ENCODE measurements around the gene ARX. TPM values are rescaled to one million over a fixed set of nuclear protein-coding genes. Genes with fewer than 3 reads are reported as not detected.

ARX gene
- total RNA-seq, 2 donors from 2014 or later = not detected

- no peak for ATAC-seq (replicated peaks)
- no peak overlapping the region for H3K27ac Mint-ChIP-seq
- no peaks in the 10 kb centered on the region for H3K4me1 Mint-ChIP-seq
- H3K4me3 Mint-ChIP-seq = no peak overlapping the region
- H3K9me3 Mint-ChIP-seq = no peaks in the 10 kb centered on the region
- peaks cover 10% of the 10 kb centered on the region for H3K36me3 Mint-ChIP-seq (ENCODE audit: low read depth)
- H3K27me3 Mint-ChIP-seq = peaks cover 13% of the 10 kb centered on the region
Observed at GRCh38 chrX:24999511-24999910, 16.3 kb downstream of the ARX start.

- no peak for ATAC-seq (replicated peaks)
- H3K4me3 Mint-ChIP-seq = no peak overlapping the region
Observed at GRCh38 chrX:24996096-24996709, 19.6 kb downstream of the ARX start.

GRCh38 chrX:24993879-24994278, 21.9 kb downstream of the ARX start:
- H3K36me3 Mint-ChIP-seq (ENCODE audit: low read depth) = peaks cover 11% of the 10 kb centered on the region
- ATAC-seq (replicated peaks) = no peak
- no peaks in the 10 kb centered on the region for H3K27me3 Mint-ChIP-seq
- no peak overlapping the region for H3K27ac Mint-ChIP-seq
- no peaks in the 10 kb centered on the region for H3K4me1 Mint-ChIP-seq
- H3K9me3 Mint-ChIP-seq = no peaks in the 10 kb centered on the region
- H3K4me3 Mint-ChIP-seq = no peak overlapping the region

More at GRCh38 chrX:24996096-24996709, 19.6 kb downstream of the ARX start:
- Mint-ChIP-seq H3K27me3 (no peaks in the 10 kb centered on the region), H3K9me3 (no peaks in the 10 kb centered on the region), H3K4me1 (no peaks in the 10 kb centered on the region), H3K27ac (no peak overlapping the region), H3K36me3 (ENCODE audit: low read depth) (peaks cover 10% of the 10 kb centered on the region)

GRCh38 chrX:24990535-24990934, 25.2 kb downstream of the ARX start:
- no peaks in the 10 kb centered on the region for H3K4me1 Mint-ChIP-seq
- no peaks in the 10 kb centered on the region for H3K27me3 Mint-ChIP-seq
- no peak for ATAC-seq (replicated peaks)
- H3K36me3 Mint-ChIP-seq (ENCODE audit: low read depth) = peaks cover 11% of the 10 kb centered on the region
- no peaks in the 10 kb centered on the region for H3K9me3 Mint-ChIP-seq
- no peak overlapping the region for H3K4me3 Mint-ChIP-seq
- no peak overlapping the region for H3K27ac Mint-ChIP-seq

- Mint-ChIP-seq H3K4me1 (no peaks in the 10 kb centered on the region), H3K27ac (no peak overlapping the region), H3K4me3 (no peak overlapping the region), H3K27me3 (no peaks in the 10 kb centered on the region), H3K9me3 (no peaks in the 10 kb centered on the region), H3K36me3 (ENCODE audit: low read depth) (peaks cover 11% of the 10 kb centered on the region)
- ATAC-seq (replicated peaks) = no peak
Observed at GRCh38 chrX:24988314-24988713, 27.5 kb downstream of the ARX start.

GRCh38 chrX:24987731-24988130, 28.0 kb downstream of the ARX start:
- Mint-ChIP-seq H3K9me3 (no peaks in the 10 kb centered on the region), H3K27ac (no peak overlapping the region), H3K36me3 (ENCODE audit: low read depth) (peaks cover 11% of the 10 kb centered on the region), H3K27me3 (no peaks in the 10 kb centered on the region), H3K4me3 (no peak overlapping the region), H3K4me1 (no peaks in the 10 kb centered on the region)
- no peak for ATAC-seq (replicated peaks)

- no peak for ATAC-seq (replicated peaks)
- H3K36me3 Mint-ChIP-seq (ENCODE audit: low read depth) = no peaks in the 10 kb centered on the region
- no peak overlapping the region for H3K27ac Mint-ChIP-seq
- no peak overlapping the region for H3K4me3 Mint-ChIP-seq
- no peaks in the 10 kb centered on the region for H3K9me3 Mint-ChIP-seq
- no peaks in the 10 kb centered on the region for H3K27me3 Mint-ChIP-seq
- H3K4me1 Mint-ChIP-seq = no peaks in the 10 kb centered on the region
Observed at GRCh38 chrX:24985120-24985519, 30.6 kb downstream of the ARX start.

GRCh38 chrX:24983931-24984330, 31.8 kb downstream of the ARX start:
- H3K4me3 Mint-ChIP-seq = no peak overlapping the region
- H3K4me1 Mint-ChIP-seq = no peaks in the 10 kb centered on the region
- no peak for ATAC-seq (replicated peaks)
- H3K9me3 Mint-ChIP-seq = no peaks in the 10 kb centered on the region
- no peaks in the 10 kb centered on the region for H3K27me3 Mint-ChIP-seq
- no peak overlapping the region for H3K27ac Mint-ChIP-seq
- no peaks in the 10 kb centered on the region for H3K36me3 Mint-ChIP-seq (ENCODE audit: low read depth)

- Mint-ChIP-seq H3K4me1 (no peaks in the 10 kb centered on the region), H3K4me3 (no peak overlapping the region), H3K27me3 (no peaks in the 10 kb centered on the region), H3K36me3 (ENCODE audit: low read depth) (peaks cover 8% of the 10 kb centered on the region), H3K27ac (no peak overlapping the region), H3K9me3 (no peaks in the 10 kb centered on the region)
- ATAC-seq (replicated peaks) = no peak
Observed at GRCh38 chrX:24982306-24982965, 33.3 kb downstream of the ARX start.

GRCh38 chrX:24981030-24981429, 34.7 kb downstream of the ARX start:
- peaks cover 8% of the 10 kb centered on the region for H3K36me3 Mint-ChIP-seq (ENCODE audit: low read depth)
- H3K4me1 Mint-ChIP-seq = no peaks in the 10 kb centered on the region
- no peak overlapping the region for H3K27ac Mint-ChIP-seq
- no peak overlapping the region for H3K4me3 Mint-ChIP-seq
- H3K9me3 Mint-ChIP-seq = no peaks in the 10 kb centered on the region
- H3K27me3 Mint-ChIP-seq = no peaks in the 10 kb centered on the region
- no peak for ATAC-seq (replicated peaks)

- Mint-ChIP-seq H3K4me3 (no peak overlapping the region), H3K27me3 (no peaks in the 10 kb centered on the region), H3K36me3 (ENCODE audit: low read depth) (peaks cover 8% of the 10 kb centered on the region), H3K27ac (no peak overlapping the region), H3K4me1 (no peaks in the 10 kb centered on the region), H3K9me3 (no peaks in the 10 kb centered on the region)
- no peak for ATAC-seq (replicated peaks)
Observed at GRCh38 chrX:24979081-24979480, 36.7 kb downstream of the ARX start.

GRCh38 chrX:24969812-24970211, 46.0 kb downstream of the ARX start:
- ATAC-seq (replicated peaks) = no peak
- H3K27me3 Mint-ChIP-seq = no peaks in the 10 kb centered on the region
- no peak overlapping the region for H3K27ac Mint-ChIP-seq

GRCh38 chrX:24965372-24965771, 50.4 kb downstream of the ARX start:
- Mint-ChIP-seq H3K4me3 (no peak overlapping the region), H3K9me3 (no peaks in the 10 kb centered on the region), H3K36me3 (ENCODE audit: low read depth) (peaks cover 6% of the 10 kb centered on the region), H3K27me3 (no peaks in the 10 kb centered on the region), H3K4me1 (no peaks in the 10 kb centered on the region), H3K27ac (no peak overlapping the region)
- no peak for ATAC-seq (replicated peaks)

More at GRCh38 chrX:24969812-24970211, 46.0 kb downstream of the ARX start:
- no peaks in the 10 kb centered on the region for H3K9me3 Mint-ChIP-seq
- peaks cover 7% of the 10 kb centered on the region for H3K36me3 Mint-ChIP-seq (ENCODE audit: low read depth)
- H3K4me3 Mint-ChIP-seq = no peak overlapping the region
- H3K4me1 Mint-ChIP-seq = no peaks in the 10 kb centered on the region

GRCh38 chrX:24963823-24964222, 51.9 kb downstream of the ARX start:
- Mint-ChIP-seq H3K27me3 (no peaks in the 10 kb centered on the region), H3K4me1 (no peaks in the 10 kb centered on the region), H3K27ac (no peak overlapping the region), H3K9me3 (no peaks in the 10 kb centered on the region), H3K4me3 (no peak overlapping the region), H3K36me3 (ENCODE audit: low read depth) (no peaks in the 10 kb centered on the region)
- no peak for ATAC-seq (replicated peaks)

- Mint-ChIP-seq H3K27me3 (no peaks in the 10 kb centered on the region), H3K4me1 (no peaks in the 10 kb centered on the region), H3K27ac (no peak overlapping the region), H3K4me3 (no peak overlapping the region), H3K36me3 (ENCODE audit: low read depth) (peaks cover 4% of the 10 kb centered on the region), H3K9me3 (no peaks in the 10 kb centered on the region)
- no peak for ATAC-seq (replicated peaks)
Observed at GRCh38 chrX:24961809-24962208, 54.0 kb downstream of the ARX start.
